HL-60/S4 (cell line): Measurements from ENCODE around the gene ARHGEF6.

Experiments used
- in situ Hi-C: fragments of 300-500 bp; cut with MboI; formaldehyde crosslinking; loops from 2 replicates; pipeline ENCODE4 v1.14.3; 2022; ENCODE audit warnings: low sequenced_read_pairs

The ARHGEF6 gene

GRCh38 chrX:136652822-136653723 lies 127.7 kb downstream of the ARHGEF6 start:
- in situ Hi-C loops: no loop called here

GRCh38 chrX:136650811-136651210 lies 129.9 kb downstream of the ARHGEF6 start:
- in situ Hi-C loops: no loop called here

- in situ Hi-C loops: no loop called here
Measured at GRCh38 chrX:136647677-136648360, 132.9 kb downstream of the ARHGEF6 start, which contains the start of gene CD40LG. Gene CD40LG (plus strand): TSS chrX:136648158. CDS start chrX:136648249, 91 bp downstream.

- in situ Hi-C loops: no loop called here
Measured at GRCh38 chrX:136646602-136647239, 134.0 kb downstream of the ARHGEF6 start.

GRCh38 chrX:136643243-136643642 lies 137.5 kb downstream of the ARHGEF6 start:
- in situ Hi-C loops: no loop called here

GRCh38 chrX:136639506-136640176 lies 141.1 kb downstream of the ARHGEF6 start:
- in situ Hi-C loops: no loop called here

GRCh38 chrX:136636121-136636520 lies 144.6 kb downstream of the ARHGEF6 start:
- in situ Hi-C loops: no loop called here

GRCh38 chrX:136635235-136635634 lies 145.5 kb downstream of the ARHGEF6 start:
- in situ Hi-C loops: no loop called here

GRCh38 chrX:136630881-136631280 lies 149.9 kb downstream of the ARHGEF6 start:
- in situ Hi-C loops: no loop called here

- in situ Hi-C loops: no loop called here
Measured at GRCh38 chrX:136629084-136629750, 151.5 kb downstream of the ARHGEF6 start.

GRCh38 chrX:136627409-136627808 lies 153.3 kb downstream of the ARHGEF6 start:
- in situ Hi-C loops: no loop called here

- in situ Hi-C loops: no loop called here
Measured at GRCh38 chrX:136626891-136627290, 153.8 kb downstream of the ARHGEF6 start.

GRCh38 chrX:136626237-136626636 lies 154.5 kb downstream of the ARHGEF6 start:
- in situ Hi-C loops: no loop called here

- in situ Hi-C loops: no loop called here
Measured at GRCh38 chrX:136625246-136625645, 155.5 kb downstream of the ARHGEF6 start.

- in situ Hi-C loops: no loop called here
Measured at GRCh38 chrX:136623396-136623795, 157.3 kb downstream of the ARHGEF6 start.

GRCh38 chrX:136622568-136622967 lies 158.2 kb downstream of the ARHGEF6 start:
- in situ Hi-C loops: no loop called here

- in situ Hi-C loops: no loop called here
Measured at GRCh38 chrX:136620780-136621179, 160.0 kb downstream of the ARHGEF6 start.

GRCh38 chrX:136619899-136620505 lies 160.7 kb downstream of the ARHGEF6 start:
- in situ Hi-C loops: no loop called here

GRCh38 chrX:136616987-136617685 lies 163.6 kb downstream of the ARHGEF6 start:
- in situ Hi-C loops: no loop called here
